ENCODE results near the gene PVALB.

The PVALB gene

DNA sequence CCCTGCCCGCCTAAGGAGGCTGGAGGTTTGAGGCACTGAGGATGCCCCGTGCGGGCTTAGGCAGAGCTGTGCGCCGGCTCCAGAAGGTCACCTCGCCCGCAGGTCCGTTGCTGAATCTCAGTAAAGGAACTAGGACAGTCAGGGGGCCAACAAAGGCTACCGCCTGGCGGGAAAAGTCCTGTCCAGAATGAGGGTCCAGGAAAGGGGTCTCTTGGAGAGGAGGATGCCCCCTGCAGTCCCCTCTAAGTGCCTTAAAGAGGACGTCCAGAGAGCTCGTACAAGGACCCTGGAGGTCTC lies 548 bp downstream of the PVALB start:
- no peak for DNase-seq
- Histone ChIP-seq H3K4me3 (ENCODE audit: low read depth, low read length) (no peak overlapping the region), H3K27me3 (ENCODE audit: insufficient read depth, low read depth, severe bottlenecking) (peaks cover 93% of the 10 kb centered on the region)

DNA sequence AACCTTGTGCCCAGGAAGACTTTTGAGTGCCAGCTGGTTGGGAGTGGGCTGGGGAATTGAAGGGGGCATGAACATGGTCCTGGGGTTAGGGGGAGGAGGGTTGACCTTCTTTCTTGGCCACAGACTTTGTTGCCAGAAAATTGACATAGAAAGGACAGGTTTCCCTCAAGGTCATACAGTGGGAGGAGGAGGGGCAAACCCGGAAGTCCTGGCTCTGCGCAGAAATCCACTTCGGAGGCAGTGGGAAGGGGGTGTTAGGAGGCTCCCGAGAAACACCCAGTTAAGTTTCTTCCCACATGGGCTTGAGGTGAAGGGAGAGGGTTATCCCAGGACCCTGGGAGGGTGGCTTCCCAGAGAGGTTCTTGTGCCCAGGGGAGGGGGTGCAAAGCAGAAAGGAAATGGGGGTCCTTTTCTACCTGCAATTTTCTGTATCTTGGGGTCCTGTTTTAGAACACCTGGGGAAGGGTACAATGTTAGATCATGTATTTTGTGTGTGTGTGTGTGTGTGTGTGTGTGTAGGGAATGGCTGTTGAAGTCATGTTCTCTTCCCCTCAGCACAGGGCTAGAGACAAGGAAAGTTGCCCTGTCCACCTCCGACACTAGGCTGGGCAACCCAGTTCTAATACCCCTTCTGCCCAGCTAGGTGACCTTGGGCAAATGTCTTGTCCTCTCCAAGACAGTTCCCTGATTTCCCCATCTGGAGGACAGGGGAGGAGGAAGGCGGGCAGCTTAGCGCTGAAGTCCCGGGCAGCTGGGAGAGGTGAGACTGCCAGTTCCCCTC lies 1.1 kb downstream of the PVALB start:
- DNase-seq = no peak
- H3K9me3 ChIP-seq (ENCODE audit: severe bottlenecking) = no peaks in the 10 kb centered on the region
- no peak overlapping the region for H3K4me3 ChIP-seq (ENCODE audit: low read depth, low read length)
- no peaks in the 10 kb centered on the region for H3K36me3 ChIP-seq
- no peak overlapping the region for H3K27ac ChIP-seq
- peaks cover 92% of the 10 kb centered on the region for H3K27me3 ChIP-seq (ENCODE audit: insufficient read depth, low read depth, severe bottlenecking)
- TF ChIP-seq CTCF (IDR thresholded peaks at IDR 0.05; ENCODE audit: low read depth, low read length) = no peak

More for the DNA sequence above, 548 bp downstream of the PVALB start:
- H3K9me3 ChIP-seq (ENCODE audit: severe bottlenecking) = no peaks in the 10 kb centered on the region
- TF ChIP-seq CTCF (IDR thresholded peaks at IDR 0.05; ENCODE audit: low read depth, low read length) = no peak
- H3K27ac ChIP-seq = no peak overlapping the region
- no peaks in the 10 kb centered on the region for H3K36me3 ChIP-seq

- no peak for DNase-seq
- no peak overlapping the region for H3K4me3 ChIP-seq (ENCODE audit: low read depth, low read length)
Observed at GRCh38 chr22:36814801-36815200, 2.0 kb downstream of the PVALB start.

DNA sequence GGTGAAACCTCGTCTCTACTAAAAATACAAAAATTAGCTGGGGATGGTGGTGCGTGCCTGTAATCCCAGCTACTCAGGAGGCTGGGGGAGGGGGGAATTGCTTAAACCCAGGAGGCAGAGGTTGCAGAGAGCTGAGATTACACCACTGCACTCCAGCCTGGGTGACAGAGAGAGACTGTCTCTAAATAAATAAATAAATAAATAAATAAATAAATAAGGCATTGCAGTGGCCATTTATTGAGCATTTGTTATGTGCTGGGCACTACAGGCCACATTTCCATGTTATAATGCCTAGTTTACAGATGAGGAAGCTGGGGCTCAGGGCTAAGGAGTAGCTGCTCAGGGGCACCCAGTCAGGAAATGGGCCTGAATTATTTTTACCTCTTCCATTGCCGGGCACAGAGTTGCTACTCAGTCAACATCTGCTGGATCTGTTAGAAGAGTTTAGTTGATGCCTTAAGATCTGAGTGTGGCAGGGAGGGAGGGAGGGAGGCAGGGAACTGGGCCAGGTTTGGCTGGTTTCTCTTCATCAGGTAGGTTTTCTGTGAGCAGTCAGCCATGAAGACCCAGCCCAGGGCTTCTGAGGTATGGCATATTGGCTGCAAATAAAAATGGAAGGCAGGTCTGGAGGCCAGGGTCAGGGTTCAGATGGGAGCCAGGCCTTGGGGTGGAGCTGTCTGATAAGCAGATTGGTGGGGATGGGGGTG lies 5.6 kb downstream of the PVALB start:
- H3K27ac ChIP-seq = no peak overlapping the region
- H3K27me3 ChIP-seq (ENCODE audit: insufficient read depth, low read depth, severe bottlenecking) = peaks cover 77% of the 10 kb centered on the region
- H3K9me3 ChIP-seq (ENCODE audit: severe bottlenecking) = no peaks in the 10 kb centered on the region
- H3K4me3 ChIP-seq (ENCODE audit: low read depth, low read length) = no peak overlapping the region
- no peak for TF ChIP-seq CTCF (IDR thresholded peaks at IDR 0.05; ENCODE audit: low read depth, low read length)
- H3K36me3 ChIP-seq = no peaks in the 10 kb centered on the region
- DNase-seq = no peak

More at GRCh38 chr22:36814801-36815200, 2.0 kb downstream of the PVALB start:
- H3K9me3 ChIP-seq (ENCODE audit: severe bottlenecking) = no peaks in the 10 kb centered on the region
- no peak for TF ChIP-seq CTCF (IDR thresholded peaks at IDR 0.05; ENCODE audit: low read depth, low read length)
- peaks cover 89% of the 10 kb centered on the region for H3K27me3 ChIP-seq (ENCODE audit: insufficient read depth, low read depth, severe bottlenecking)
- no peaks in the 10 kb centered on the region for H3K36me3 ChIP-seq
- no peak overlapping the region for H3K27ac ChIP-seq

- no peak overlapping the region for H3K4me3 ChIP-seq (ENCODE audit: low read depth, low read length)
- H3K9me3 ChIP-seq (ENCODE audit: severe bottlenecking) = no peaks in the 10 kb centered on the region
- DNase-seq = no peak
- peaks cover 75% of the 10 kb centered on the region for H3K27me3 ChIP-seq (ENCODE audit: insufficient read depth, low read depth, severe bottlenecking)
- no peak for TF ChIP-seq CTCF (IDR thresholded peaks at IDR 0.05; ENCODE audit: low read depth, low read length)
- H3K27ac ChIP-seq = no peak overlapping the region
- H3K36me3 ChIP-seq = no peaks in the 10 kb centered on the region
Observed at GRCh38 chr22:36809351-36809750, 7.5 kb downstream of the PVALB start.
